Motor neuron (in vitro differentiated cells): ENCODE measurements around the gene ARHGAP42. TPM values are rescaled to one million over a fixed set of nuclear protein-coding genes. Genes with fewer than 3 reads are reported as not detected.

ENCODE experiments used
- ATAC-seq, 8 experiments: fragments of 200-7000 bp; cut with Tn5 transposase; replicated peaks in 6 of 8; 2 replicates each; pipeline ENCODE4 v1.8.0; 2021; ENCODE audit warnings: mild to moderate bottlenecking in 8 of 8, moderate library complexity in 8 of 8
- H3K27ac ChIP-seq, 2 donors: fragments of 250-450 bp; sonication (Bioruptor Pico); 2 replicates each; pipeline ENCODE4 v1.9.0; 2021; ENCODE audit warnings: antibody characterized with exemption in 2 of 2, mild to moderate bottlenecking in 2 of 2, moderate library complexity in 1 of 2
- H3K4me1 ChIP-seq, 2 donors: fragments of 250-450 bp; sonication (Bioruptor Pico); replicated peaks in 1 of 2; 2 replicates each; pipeline ENCODE4 v1.6.1; 2021; ENCODE audit warnings: antibody characterized with exemption in 2 of 2, mild to moderate bottlenecking in 2 of 2, moderate library complexity in 1 of 2
- H3K4me3 ChIP-seq, 5 donors: fragments of 250-450 bp; sonication (Bioruptor Pico); 2 replicates each; pipeline ENCODE4 v1.9.0; 2021; ENCODE audit warnings: antibody characterized with exemption in 5 of 5, mild to moderate bottlenecking in 5 of 5, moderate library complexity in 4 of 5
- WGBS, 10 experiments: fragments of 450-650 bp; shearing (Covaris generic); methylation state at CpG; one replicate each; pipeline ENCODE4 v1.0.0; 2022; 5-methylcytosine and 5-hydroxymethylcytosine counted together
- in situ Hi-C, 9 experiments: fragments of 400-800 bp; cut with MboI; loops; one replicate each; pipeline ENCODE4 v1.15.0; 2021; ENCODE audit warnings: low sequenced_read_pairs in 9 of 9, low pct_unique_long_range_greater_than_20kb in 2 of 9; ENCODE audit not compliant: unreplicated experiment in 9 of 9
- total RNA-seq, 8 experiments: library from RNA; unstranded; fragments of 300-600 nt; gene quantifications; 2 replicates each; pipeline versions ENCODE4 v1.2.3 to v1.2.4, GENCODE V29; 2022

The ARHGAP42 gene
- total RNA-seq, 8 experiments from 2014 or later = 2.7 to 29.7 (median 10.0) TPM

DNA sequence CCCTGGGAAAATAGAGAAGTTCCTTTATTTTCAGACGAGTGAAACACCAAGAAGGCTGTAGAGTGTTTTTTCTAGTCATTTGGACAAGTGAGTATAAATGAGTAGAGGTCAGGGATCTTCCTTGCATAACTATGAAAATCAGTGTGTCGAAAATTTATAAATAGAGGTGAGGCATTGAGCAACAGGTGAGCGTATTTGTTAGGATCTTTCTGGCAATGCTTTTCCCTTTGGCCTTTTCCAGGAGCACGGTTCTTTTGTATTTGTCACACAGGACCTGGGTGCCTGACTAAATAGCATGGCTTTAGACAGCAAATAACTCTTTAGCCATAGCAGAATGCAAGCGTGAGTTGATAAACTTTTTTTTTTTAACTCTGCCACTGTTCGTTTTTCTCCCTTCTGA, 19.6 kb upstream of the ARHGAP42 start:
- no peak overlapping the region for H3K27ac ChIP-seq
- ATAC-seq = no peak
- H3K4me1 ChIP-seq = no peaks in the 10 kb centered on the region
- in situ Hi-C loops = no loop called here
- 51 to 100% (median 73%) methylated on average over 2 to 6 of the region's 6 CpGs; no CpG with 5 or more reads in 1 of the 10 experiments for WGBS, 10 experiments
- no peak overlapping the region for H3K4me3 ChIP-seq

DNA sequence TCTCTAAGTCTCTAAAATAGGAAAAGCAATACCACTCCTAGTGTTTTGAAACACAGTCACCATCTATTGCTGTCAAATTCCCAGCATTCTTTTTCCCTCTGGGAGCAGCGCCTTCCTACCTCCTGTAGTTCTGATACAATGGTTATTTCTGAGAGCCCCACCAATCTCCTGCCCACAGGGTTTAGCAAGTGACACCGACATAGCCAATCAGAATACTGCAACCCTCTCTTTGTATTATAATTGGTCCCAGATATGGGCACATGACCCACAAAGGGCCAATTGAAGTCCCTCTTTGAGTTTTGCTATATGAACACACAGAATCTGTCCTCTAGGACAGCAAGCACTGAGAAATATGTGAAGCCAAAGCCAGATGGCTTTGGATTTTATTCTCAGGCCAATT, 16.9 kb upstream of the ARHGAP42 start:
- Histone ChIP-seq H3K4me1 (no peaks in the 10 kb centered on the region), H3K27ac (no peak overlapping the region), H3K4me3 (no peak overlapping the region)
- ATAC-seq = no peak
- WGBS, 10 experiments = 45 to 100% (median 80%) methylated on average over 1 to 2 of the region's 2 CpGs; no CpG with 5 or more reads in 5 of the 10 experiments
- in situ Hi-C loops = no loop called here

DNA sequence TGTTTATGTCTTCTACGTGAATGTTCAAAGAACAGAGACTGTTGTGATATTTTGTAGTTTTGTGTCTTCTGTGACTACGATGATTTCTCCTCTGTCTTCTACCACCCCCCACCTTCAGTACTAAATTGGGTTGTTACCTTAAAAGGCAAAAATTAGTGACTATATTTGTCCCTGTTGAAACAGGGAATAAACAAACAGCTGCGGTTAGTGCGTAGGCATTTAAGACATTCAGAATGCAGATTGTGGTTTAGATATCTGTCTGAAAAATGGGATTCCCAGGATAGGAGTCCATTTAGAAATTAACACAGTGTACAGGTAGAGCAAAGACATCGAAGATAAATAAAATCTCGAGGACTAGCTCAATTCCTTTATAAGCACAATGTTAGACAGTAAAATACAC, 15.6 kb upstream of the ARHGAP42 start:
- in situ Hi-C loops = no loop called here
- Histone ChIP-seq H3K4me1 (no peaks in the 10 kb centered on the region), H3K27ac (no peak overlapping the region), H3K4me3 (no peak overlapping the region)
- WGBS, 10 experiments = 50 to 97% (median 91%) methylated on average over 4 to 6 of the region's 6 CpGs; no CpG with 5 or more reads in 1 of the 10 experiments
- ATAC-seq = no peak

DNA sequence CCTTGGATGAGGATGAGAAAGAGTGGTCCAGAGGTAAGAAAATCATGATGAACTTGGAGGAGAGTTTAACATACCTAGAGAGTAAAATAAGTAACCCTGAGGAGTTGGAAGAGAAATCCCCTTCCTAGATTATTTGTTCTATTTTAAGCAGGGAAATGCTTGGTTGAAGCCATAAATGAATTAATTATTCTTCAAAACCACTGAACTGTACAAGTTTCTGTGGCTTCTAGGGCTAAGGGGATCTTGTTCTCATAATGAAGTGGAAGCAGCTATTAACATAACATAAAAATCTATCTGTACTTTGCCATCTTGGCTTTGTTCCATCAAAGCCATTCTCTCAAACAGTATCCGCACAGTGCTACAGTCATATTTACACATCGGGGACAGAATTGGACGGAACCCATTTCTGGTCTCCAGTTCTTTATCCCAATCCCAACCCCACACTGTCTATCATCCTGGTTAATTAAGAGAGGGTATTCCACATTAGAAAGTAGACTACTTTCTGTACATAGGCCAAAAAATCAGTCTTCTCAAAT, 14.5 kb upstream of the ARHGAP42 start:
- 76 to 100% (median 95%) methylated on average over 1 to 3 of the region's 3 CpGs; no CpG with 5 or more reads in 3 of the 10 experiments for WGBS, 10 experiments
- Histone ChIP-seq H3K4me3 (no peak overlapping the region), H3K4me1 (no peaks in the 10 kb centered on the region), H3K27ac (no peak overlapping the region)
- ATAC-seq = no peak
- in situ Hi-C loops = no loop called here

DNA sequence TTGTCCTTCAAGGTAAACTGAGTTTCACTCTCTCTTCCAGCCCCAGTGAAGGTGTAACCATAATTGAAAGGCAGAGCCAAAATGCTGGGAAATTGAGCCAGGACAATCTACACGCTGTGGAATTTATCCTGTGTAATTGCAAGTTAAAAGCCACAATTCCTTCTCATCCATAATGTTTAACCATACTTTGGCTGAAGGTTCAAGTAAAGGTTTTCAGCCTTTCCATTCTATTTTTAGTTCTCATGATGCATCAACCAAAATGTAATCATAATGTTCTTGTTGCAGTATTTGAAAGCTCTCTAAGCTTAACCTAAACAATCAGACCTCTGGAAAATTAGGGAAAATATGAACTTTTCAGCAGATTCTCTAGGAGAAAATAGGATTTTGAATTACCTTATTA, 14.0 kb upstream of the ARHGAP42 start:
- 20 to 100% (median 90%) methylated on average over 1 of the region's 1 CpG; no CpG with 5 or more reads in 4 of the 10 experiments for WGBS, 10 experiments
- ATAC-seq = no peak
- H3K4me1 ChIP-seq = no peaks in the 10 kb centered on the region
- H3K27ac ChIP-seq = no peak overlapping the region
- in situ Hi-C loops = no loop called here
- no peak overlapping the region for H3K4me3 ChIP-seq

DNA sequence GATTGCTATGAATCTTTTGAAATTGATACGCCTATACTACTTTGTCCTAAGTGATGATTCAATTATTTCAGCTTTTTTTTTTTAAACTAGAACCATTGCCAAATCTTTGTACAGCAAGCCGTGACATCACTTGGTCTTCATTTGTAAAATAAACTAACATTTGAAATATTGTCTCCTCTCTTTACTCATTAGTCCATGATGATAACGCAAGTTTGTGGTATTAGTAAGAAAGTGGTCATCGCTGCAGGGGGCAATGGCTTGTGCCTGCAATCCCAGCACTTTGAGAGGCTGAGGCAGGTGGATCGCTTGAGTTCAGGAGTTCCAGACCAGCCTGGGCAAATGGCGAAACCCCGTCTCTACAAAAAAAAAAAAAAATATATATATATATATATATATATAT, 12.9 kb upstream of the ARHGAP42 start:
- in situ Hi-C loops = no loop called here
- Histone ChIP-seq H3K27ac (no peak overlapping the region), H3K4me3 (no peak overlapping the region), H3K4me1 (no peaks in the 10 kb centered on the region)
- ATAC-seq = no peak
- 50 to 100% (median 90%) methylated on average over 2 to 7 of the region's 7 CpGs; no CpG with 5 or more reads in 1 of the 10 experiments for WGBS, 10 experiments

DNA sequence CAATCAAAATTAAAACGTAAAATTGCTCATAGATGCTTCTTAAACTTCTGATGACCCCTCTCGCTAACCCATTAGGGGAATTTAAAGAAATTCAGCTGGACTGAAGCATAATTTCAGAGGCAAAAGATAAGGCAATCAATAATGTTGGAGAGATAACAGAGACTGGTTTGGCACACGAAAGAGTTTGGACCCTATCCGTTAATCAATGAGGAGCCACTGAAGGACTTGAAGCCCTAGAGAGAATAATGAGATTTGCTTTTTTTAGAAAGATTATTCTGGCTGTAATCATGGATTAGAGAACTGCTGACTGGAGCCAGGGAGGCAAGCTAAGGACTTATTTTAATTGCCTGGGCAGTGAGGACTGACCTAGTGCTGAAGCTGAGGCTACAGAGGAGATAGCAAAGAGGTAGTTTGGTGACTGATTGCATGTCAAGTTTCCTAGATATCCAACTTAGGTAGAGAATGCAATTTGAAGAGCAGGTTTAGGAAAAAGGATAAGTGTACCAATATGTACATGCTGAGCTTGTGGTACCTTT, 11.9 kb upstream of the ARHGAP42 start:
- Histone ChIP-seq H3K27ac (no peak overlapping the region), H3K4me1 (no peaks in the 10 kb centered on the region), H3K4me3 (no peak overlapping the region)
- WGBS, 10 experiments = 75 to 100% (median 90%) methylated on average over 1 to 4 of the region's 4 CpGs
- no peak for ATAC-seq
- in situ Hi-C loops = loop anchor here in 3 of 9 experiments (25.0 kb wide), 2 partner anchors 187 to 262 kb away; no protein-coding TSS in a partner anchor

DNA sequence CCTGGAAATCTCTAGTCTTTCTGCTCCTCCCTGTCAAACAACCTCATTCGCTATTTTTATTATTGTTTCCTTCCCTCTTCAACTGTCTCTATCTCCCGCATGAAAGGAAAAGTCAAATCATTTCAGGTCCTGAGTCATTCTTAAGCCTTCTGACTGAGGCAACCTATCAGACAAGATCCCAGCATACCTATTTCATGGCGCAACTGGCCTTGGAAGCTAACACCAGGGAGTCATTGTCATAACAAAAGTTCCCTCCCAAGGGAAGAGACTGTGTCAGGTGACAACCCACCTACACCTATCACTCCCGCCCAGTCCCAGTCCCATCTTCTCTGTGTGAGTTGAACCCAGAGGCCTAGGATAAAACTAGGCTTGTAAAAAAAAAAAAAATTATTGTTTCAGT, 10.2 kb upstream of the ARHGAP42 start:
- no peak for ATAC-seq
- Histone ChIP-seq H3K27ac (no peak overlapping the region), H3K4me3 (no peak overlapping the region), H3K4me1 (no peaks in the 10 kb centered on the region)
- WGBS, 10 experiments = 63 to 100% (median 87%) methylated on average over 1 to 4 of the region's 4 CpGs; no CpG with 5 or more reads in 1 of the 10 experiments
- in situ Hi-C loops = loop anchor here in 3 of 9 experiments (25.0 kb wide), 2 partner anchors 185 to 260 kb away; no protein-coding TSS in a partner anchor

DNA sequence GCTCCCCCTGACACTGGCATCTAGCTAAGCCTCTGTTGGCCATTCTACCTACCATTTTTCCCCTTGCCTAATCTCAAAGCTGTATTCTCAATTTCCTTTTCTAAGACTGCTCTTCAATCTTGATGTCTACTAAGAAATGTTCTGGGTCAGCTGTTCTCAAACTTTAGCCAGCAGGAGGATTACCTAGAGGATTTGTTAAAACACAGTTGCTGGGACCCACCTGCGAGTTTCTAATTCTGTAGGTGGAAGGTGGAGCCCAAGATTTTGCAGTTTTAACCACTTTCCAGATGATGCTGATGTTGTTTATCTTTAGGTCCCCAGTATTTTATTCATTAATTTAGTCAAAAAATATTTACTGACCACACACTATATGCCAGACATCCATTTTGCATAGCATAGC, 9.3 kb upstream of the ARHGAP42 start:
- no peak for ATAC-seq
- H3K4me3 ChIP-seq = no peak overlapping the region
- in situ Hi-C loops = loop anchor here in 3 of 9 experiments (25.0 kb wide), 2 partner anchors 185 to 260 kb away; no protein-coding TSS in a partner anchor
- H3K27ac ChIP-seq = no peak overlapping the region
- WGBS, 10 experiments = 43 to 100% (median 100%) methylated on average over 1 of the region's 1 CpG; no CpG with 5 or more reads in 3 of the 10 experiments
- H3K4me1 ChIP-seq = no peaks in the 10 kb centered on the region

DNA sequence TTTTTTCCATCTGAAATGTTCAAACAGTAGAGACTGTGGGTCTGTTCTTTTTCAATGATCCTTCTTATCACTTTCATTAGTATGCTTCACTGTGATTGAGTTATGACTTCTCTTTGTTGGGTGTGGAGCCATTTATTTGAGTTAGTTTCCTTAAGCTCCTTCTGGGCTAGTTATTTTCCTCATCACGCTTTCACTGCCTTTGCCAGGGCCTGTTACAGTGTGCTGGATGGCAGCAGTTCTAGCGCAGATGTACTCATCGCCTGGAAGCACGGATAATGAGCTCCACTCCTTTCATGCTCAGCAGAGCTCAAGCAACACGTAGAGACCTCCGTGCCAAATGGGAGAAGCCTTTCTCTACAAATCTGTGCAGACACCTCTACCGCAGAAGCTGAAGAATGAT, 7.0 kb upstream of the ARHGAP42 start:
- in situ Hi-C loops = loop anchor here in 3 of 9 experiments (25.0 kb wide), 2 partner anchors 182 to 257 kb away; no protein-coding TSS in a partner anchor
- 43 to 100% (median 64%) methylated on average over 1 to 7 of the region's 7 CpGs for WGBS, 10 experiments
- Histone ChIP-seq H3K4me1 (no peaks in the 10 kb centered on the region), H3K27ac (no peak overlapping the region), H3K4me3 (no peak overlapping the region)
- peak in 4 of 8 experiments; percentile 20 to 36 (median 32) for ATAC-seq

DNA sequence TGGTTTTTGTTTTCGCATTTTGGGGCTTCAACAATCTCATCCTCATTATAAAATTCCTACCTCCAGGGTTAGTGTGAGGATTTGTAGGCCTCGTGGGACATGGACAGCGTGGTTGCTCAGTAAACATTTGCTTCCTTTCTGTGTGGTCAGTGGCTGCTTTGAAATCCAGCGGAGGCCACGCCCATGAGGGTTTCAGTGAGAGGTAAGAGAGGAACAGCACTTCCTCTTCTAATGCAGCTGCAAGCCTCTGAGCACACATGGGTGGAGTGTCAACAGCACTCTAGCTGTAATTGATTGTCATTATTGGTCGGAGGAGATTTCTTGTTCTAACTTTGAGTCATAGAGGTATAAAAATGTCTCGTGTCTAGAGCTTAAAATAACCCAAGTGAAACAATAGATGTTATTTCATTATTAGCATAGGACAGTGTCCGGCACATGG, 6.0 kb upstream of the ARHGAP42 start:
- WGBS, 10 experiments = 20 to 100% (median 67%) methylated on average over 1 to 8 of the region's 8 CpGs; no CpG with 5 or more reads in 1 of the 10 experiments
- in situ Hi-C loops = loop anchor here in 3 of 9 experiments (25.0 kb wide), 2 partner anchors 181 to 256 kb away; no protein-coding TSS in a partner anchor
- H3K4me1 ChIP-seq = no peaks in the 10 kb centered on the region
- no peak overlapping the region for H3K27ac ChIP-seq
- peak; percentile 83 to 99 (median 97) for ATAC-seq
- no peak overlapping the region for H3K4me3 ChIP-seq

DNA sequence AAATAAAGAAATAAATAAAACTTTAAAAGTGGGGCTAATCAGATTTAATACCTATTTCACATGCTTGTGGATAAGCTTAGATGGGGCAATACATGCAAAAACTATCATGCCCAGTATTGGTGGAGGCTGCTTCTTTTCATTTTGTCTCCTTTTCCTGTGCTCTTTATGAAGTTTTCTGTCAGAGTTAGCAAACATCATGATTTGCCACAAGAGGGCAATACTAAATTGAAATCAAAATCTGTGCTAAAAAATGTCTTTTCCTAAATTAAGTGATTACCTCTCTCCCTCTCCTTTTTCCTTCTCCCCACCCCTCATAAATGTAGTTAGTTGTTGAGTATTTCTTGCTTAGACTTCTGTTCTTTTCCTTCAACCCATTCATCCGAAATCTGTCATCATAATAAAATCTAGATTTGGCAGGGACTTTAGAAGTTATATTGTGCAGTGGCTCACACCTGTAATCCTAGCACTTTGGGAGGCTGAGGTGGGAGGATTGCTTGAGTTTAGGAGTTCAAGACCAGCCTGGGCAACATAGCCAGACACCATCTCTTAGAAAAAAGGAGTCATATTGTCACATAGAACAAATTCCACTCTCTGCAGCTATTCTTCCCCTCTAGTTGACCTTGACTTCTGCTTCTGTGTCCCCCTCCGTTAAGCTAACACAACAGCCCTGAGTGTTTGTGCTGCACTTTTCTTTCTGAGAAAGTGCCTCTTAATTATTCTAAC, 4.7 kb upstream of the ARHGAP42 start:
- ATAC-seq = no peak
- in situ Hi-C loops = loop anchor here in 3 of 9 experiments (25.0 kb wide), 2 partner anchors 180 to 255 kb away; no protein-coding TSS in a partner anchor
- Histone ChIP-seq H3K27ac (no peak overlapping the region), H3K4me1 (no peaks in the 10 kb centered on the region), H3K4me3 (no peak overlapping the region)
- 0 to 100% (median 71%) methylated on average over 1 to 2 of the region's 2 CpGs for WGBS, 10 experiments

DNA sequence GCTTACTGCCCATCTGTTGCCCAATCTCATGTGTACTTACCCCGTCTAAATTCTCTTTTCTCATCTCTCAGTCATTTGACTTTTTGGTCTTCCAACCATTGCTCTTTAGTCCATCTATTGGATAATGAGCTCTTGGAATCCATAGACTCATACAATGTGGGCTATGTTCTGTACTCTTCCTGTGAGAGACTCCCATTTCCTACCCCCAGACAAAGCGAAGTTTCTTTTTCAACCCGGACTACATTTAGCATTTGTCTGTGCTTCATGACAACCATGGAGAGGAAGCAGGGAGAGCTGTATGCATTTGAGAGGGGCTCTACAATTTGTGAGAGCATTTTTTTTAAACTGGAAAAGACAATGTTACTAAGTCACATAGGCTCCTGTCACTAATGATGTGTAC, 4.0 kb upstream of the ARHGAP42 start:
- in situ Hi-C loops = loop anchor here in 3 of 9 experiments (25.0 kb wide), 2 partner anchors 179 to 254 kb away; no protein-coding TSS in a partner anchor
- WGBS, 10 experiments = 75 to 100% (median 89%) methylated on average over 1 to 3 of the region's 3 CpGs; no CpG with 5 or more reads in 2 of the 10 experiments
- ATAC-seq = no peak
- Histone ChIP-seq H3K27ac (no peak overlapping the region), H3K4me3 (no peak overlapping the region), H3K4me1 (no peaks in the 10 kb centered on the region)
